OCI-LY3 (cell line): ENCODE data around the gene ARHGAP6.

Experiments
- H2AFZ ChIP-seq: fragments of 200-600, 300-600 bp; shearing (Covaris generic); 2 replicates; pipeline ENCODE4 v1.6.0; 2014; ENCODE audit warnings: antibody characterized with exemption, low read depth, low read length
- H3K27ac ChIP-seq: fragments of 200-600, 300-600 bp; sonication (generic); 2 replicates; pipeline ENCODE4 v1.5.1; 2014; ENCODE audit warnings: mild to moderate bottlenecking, low read length, moderate library complexity, mixed read lengths
- H3K27me3 ChIP-seq: fragments of 200-600, 300-600 bp; sonication (generic); 2 replicates; pipeline ENCODE4 v1.6.1; 2014; ENCODE audit warnings: low read depth, low read length, mixed read lengths
- H3K36me3 ChIP-seq: fragments of 200-600, 300-600 bp; sonication (generic); replicated peaks from 2 replicates; pipeline ENCODE3; 2014; ENCODE audit warnings: low read depth, low read length, mixed read lengths
- H3K4me1 ChIP-seq: fragments of 300-600, 200-600 bp; sonication (generic); 2 replicates; pipeline ENCODE4 v1.6.1; 2014; ENCODE audit warnings: low read length, mixed read lengths
- H3K4me2 ChIP-seq: fragments of 200-600, 300-600 bp; sonication (generic); 2 replicates; pipeline ENCODE4 v1.6.1; 2014; ENCODE audit warnings: low read length, mixed read lengths
- H3K4me3 ChIP-seq: fragments of 300-600, 200-600 bp; sonication (generic); 2 replicates; pipeline ENCODE4 v1.5.1; 2014; ENCODE audit warnings: antibody characterized with exemption, mild to moderate bottlenecking, low read length, moderate library complexity
- H3K79me2 ChIP-seq: fragments of 300-600, 200-600 bp; shearing (Covaris generic); 2 replicates; pipeline ENCODE4 v1.6.1; 2014; ENCODE audit warnings: mild to moderate bottlenecking, low read length, mixed read lengths
- H3K9ac ChIP-seq: fragments of 300-600, 200-600 bp; shearing (Covaris generic); 2 replicates; pipeline ENCODE4 v1.6.0; 2014; ENCODE audit warnings: mild to moderate bottlenecking, low read length, moderate library complexity
- H3K9me3 ChIP-seq: fragments of 200-600, 300-600 bp; shearing (Covaris generic); 2 replicates; pipeline ENCODE4 v1.6.1; 2014; ENCODE audit warnings: low read length, mixed read lengths; ENCODE audit not compliant: insufficient read depth
- H4K20me1 ChIP-seq: fragments of 200-600, 300-600 bp; sonication (generic); 2 replicates; pipeline ENCODE4 v1.6.1; 2016; ENCODE audit warnings: low read length, mixed read lengths; ENCODE audit not compliant: insufficient read depth
- CTCF ChIP-seq: fragments of 200-600, 300-600 bp; sonication (generic); IDR thresholded peaks from 2 replicates; pipeline ENCODE4 v1.5.1; 2014; ENCODE audit warnings: antibody characterized with exemption, low read length, low read depth
- EZH2phosphoT487 ChIP-seq: fragments of 200-600 bp; shearing (Covaris generic); IDR thresholded peaks from 2 replicates; pipeline ENCODE4 v1.6.1; 2018; ENCODE audit warnings: antibody characterized with exemption, mixed run types, low read depth

The ARHGAP6 gene

GRCh38 chrX:11272863-11273262, 392.9 kb downstream of the ARHGAP6 start:
- Histone ChIP-seq H3K4me3 (no peak overlapping the region), H3K9ac (no peak overlapping the region), H3K27me3 (no peaks in the 10 kb centered on the region), H3K4me1 (no peaks in the 10 kb centered on the region), H4K20me1 (no peaks in the 10 kb centered on the region), H3K9me3 (no peaks in the 10 kb centered on the region), H2AFZ (no peak overlapping the region), H3K27ac (no peak overlapping the region), H3K79me2 (no peaks in the 10 kb centered on the region), H3K36me3 (no peaks in the 10 kb centered on the region), H3K4me2 (no peak overlapping the region)
- TF ChIP-seq EZH2phosphoT487 = no peak
- no peak for TF ChIP-seq CTCF

GRCh38 chrX:11272290-11272689, 393.4 kb downstream of the ARHGAP6 start:
- Histone ChIP-seq H3K36me3 (no peaks in the 10 kb centered on the region), H3K27ac (no peak overlapping the region), H3K9ac (no peak overlapping the region), H2AFZ (no peak overlapping the region), H3K4me3 (no peak overlapping the region), H3K4me1 (no peaks in the 10 kb centered on the region), H3K4me2 (no peak overlapping the region), H3K27me3 (no peaks in the 10 kb centered on the region), H3K9me3 (no peaks in the 10 kb centered on the region), H4K20me1 (no peaks in the 10 kb centered on the region), H3K79me2 (no peaks in the 10 kb centered on the region)
- no peak for TF ChIP-seq EZH2phosphoT487
- no peak for TF ChIP-seq CTCF

DNA sequence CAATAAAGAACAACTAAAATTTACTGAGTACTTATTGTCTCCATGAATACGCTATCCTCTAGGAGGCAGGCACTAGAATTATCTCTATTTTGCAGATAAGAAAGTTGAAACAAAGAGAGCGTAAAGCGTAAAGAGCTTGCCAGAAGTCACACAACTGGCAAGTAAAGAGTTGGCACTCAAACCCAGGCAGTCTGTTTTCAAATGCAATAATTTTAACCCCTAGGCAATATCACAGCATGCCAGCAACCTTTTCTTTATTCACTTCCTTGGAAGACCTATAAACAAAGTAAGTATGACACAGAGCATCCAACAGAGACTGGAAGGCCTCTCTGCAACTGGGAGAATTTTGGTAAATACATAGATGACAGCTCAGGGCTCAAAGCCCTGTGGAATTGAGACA, 395.7 kb downstream of the ARHGAP6 start:
- no peaks in the 10 kb centered on the region for H3K27me3 ChIP-seq
- no peak overlapping the region for H2AFZ ChIP-seq
- no peaks in the 10 kb centered on the region for H3K36me3 ChIP-seq
- no peak overlapping the region for H3K4me2 ChIP-seq
- H3K79me2 ChIP-seq = no peaks in the 10 kb centered on the region
- H3K9me3 ChIP-seq = no peaks in the 10 kb centered on the region
- no peak overlapping the region for H3K4me3 ChIP-seq
- no peaks in the 10 kb centered on the region for H4K20me1 ChIP-seq
- TF ChIP-seq CTCF (no peak), EZH2phosphoT487 (no peak)
- no peak overlapping the region for H3K27ac ChIP-seq
- H3K4me1 ChIP-seq = peaks cover 8% of the 10 kb centered on the region
- no peak overlapping the region for H3K9ac ChIP-seq

DNA sequence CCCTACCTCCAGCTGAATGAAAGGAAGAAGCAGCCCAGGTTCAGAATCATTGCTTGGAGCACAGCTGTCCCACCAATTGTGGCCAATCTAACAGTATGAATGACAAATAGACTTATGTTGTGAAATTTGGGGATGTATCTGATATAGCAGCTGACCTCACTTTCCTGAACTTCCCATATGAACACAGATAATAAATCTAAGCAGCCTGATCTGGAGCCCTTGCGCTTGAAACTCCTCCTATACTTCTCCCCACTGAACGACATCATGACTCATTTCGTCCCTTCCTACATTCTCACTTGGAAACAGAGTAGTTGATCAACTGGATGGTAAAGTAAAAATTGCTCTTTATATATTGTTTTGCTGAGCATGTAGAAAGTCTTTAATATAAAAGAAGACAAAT, 396.7 kb downstream of the ARHGAP6 start:
- H3K36me3 ChIP-seq = no peaks in the 10 kb centered on the region
- TF ChIP-seq CTCF (no peak), EZH2phosphoT487 (no peak)
- H2AFZ ChIP-seq = no peak overlapping the region
- H3K27ac ChIP-seq = no peak overlapping the region
- H3K9ac ChIP-seq = no peak overlapping the region
- H3K4me2 ChIP-seq = no peak overlapping the region
- H3K9me3 ChIP-seq = no peaks in the 10 kb centered on the region
- no peaks in the 10 kb centered on the region for H3K79me2 ChIP-seq
- H3K4me1 ChIP-seq = peaks cover 16% of the 10 kb centered on the region
- no peaks in the 10 kb centered on the region for H3K27me3 ChIP-seq
- no peaks in the 10 kb centered on the region for H4K20me1 ChIP-seq
- H3K4me3 ChIP-seq = no peak overlapping the region
